K562 (cell line): Measurements from ENCODE around the gene MAGI2. TPM values are rescaled to one million over a fixed set of nuclear protein-coding genes. Genes with fewer than 3 reads are reported as not detected.

ENCODE experiments used
- ATAC-seq: fragments of 200-7000 bp; cut with Tn5 transposase; 3 replicates; pipeline ENCODE4 v1.9.1; 2020; ENCODE audit warnings: moderate library complexity
- BruUV-seq: library from RNA; stranded (reverse); fragments of 400-500 nt; replicated peaks from 2 replicates; lab custom pipeline; 2021; lab: Mats Ljungman, UMichigan
- CTCF ChIA-PET: fragments of 300-600 bp; formaldehyde crosslinking; extraction: SDS; loops from one replicate; lab custom pipeline; 2021; ENCODE audit warnings: low intra/inter-chr PET ratio; lab: Yijun Ruan, JAX
- POLR2A ChIA-PET: fragments of 300-600, 350-650 bp; sonication (Branson Sonifier 250); formaldehyde crosslinking; extraction: SDS; loops from one replicate; lab custom pipeline; 2021; ENCODE audit warnings: antibody characterized with exemption, inconsistent platforms; lab: Yijun Ruan, JAX
- DNase-seq, 4 experiments: peaks; one replicate each; pipeline versions ENCODE4 v3.0.0 to v3.0.0-alpha.2; 2011 to 2018; ENCODE audit warnings: low spot score in 3 of 4, mixed read lengths in 3 of 4; ENCODE audit errors: extremely low read depth in 1 of 4
- FAIRE-seq: peaks from 2 replicates; lab custom pipeline; 2011; peaks lifted over from hg19 to GRCh38; lab: Jason Lieb, UNC
- H2AFZ ChIP-seq: 2 replicates; pipeline ENCODE4 v1.6.0; 2011; ENCODE audit warnings: low read depth, low read length, control low read depth, inconsistent platforms
- H3K27ac ChIP-seq: fragments of 200-600 bp; 3 replicates; pipeline ENCODE4 v1.8.0; 2011; ENCODE audit warnings: low read depth, mild to moderate bottlenecking, control low read depth, inconsistent platforms, low read length, moderate library complexity, mixed read lengths; ENCODE audit errors: extremely low read depth
- H3K27me3 ChIP-seq, 2 experiments: fragments of 300-600 bp in 1 of 2; 2 replicates in 1 of 2; 3 replicates in 1 of 2; pipeline versions ENCODE4 v1.6.0 to v1.8.0; 2011; ENCODE audit warnings: inconsistent platforms in 2 of 2, low read length in 2 of 2, mild to moderate bottlenecking in 1 of 2, mixed read lengths in 1 of 2, moderate library complexity in 1 of 2; ENCODE audit not compliant: control insufficient read depth in 2 of 2, insufficient read depth in 2 of 2
- H3K36me3 ChIP-seq: fragments of 300-600 bp; 3 replicates; pipeline ENCODE4 v1.8.0; 2011; ENCODE audit warnings: mild to moderate bottlenecking, low read length, inconsistent platforms; ENCODE audit not compliant: control insufficient read depth, insufficient read depth
- H3K4me1 ChIP-seq, 2 experiments: fragments of 200-600 bp in 1 of 2; replicated peaks in 1 of 2; 2 replicates in 1 of 2; 3 replicates in 1 of 2; pipeline versions ENCODE4 v1.5.1 to v1.8.0; 2011; ENCODE audit warnings: inconsistent platforms in 2 of 2, low read length in 2 of 2, mild to moderate bottlenecking in 1 of 2, mixed read lengths in 1 of 2, moderate library complexity in 1 of 2; ENCODE audit not compliant: control insufficient read depth in 2 of 2, insufficient read depth in 2 of 2
- H3K4me2 ChIP-seq: 2 replicates; pipeline ENCODE4 v1.6.1; 2011; ENCODE audit warnings: low read length, control low read depth, inconsistent platforms, mixed read lengths; ENCODE audit not compliant: insufficient read depth
- H3K4me3 ChIP-seq: fragments of 200-600 bp; sonication (generic), shearing (Covaris generic); 2 replicates; pipeline ENCODE4 v1.5.1; 2016; ENCODE audit warnings: control low read depth, inconsistent platforms
- H3K79me2 ChIP-seq: fragments of 200-600 bp; 3 replicates; pipeline ENCODE4 v1.8.0; 2011; ENCODE audit warnings: low read length, inconsistent platforms; ENCODE audit not compliant: control insufficient read depth, insufficient read depth
- H3K9ac ChIP-seq, 2 experiments: 2 replicates each; pipeline versions ENCODE4 v1.6.0 to v1.6.1; 2011; ENCODE audit warnings: low read depth in 2 of 2, low read length in 2 of 2, control low read depth in 1 of 2, inconsistent platforms in 1 of 2, mild to moderate bottlenecking in 1 of 2, mixed read lengths in 1 of 2; ENCODE audit not compliant: insufficient read depth in 1 of 2
- H3K9me1 ChIP-seq: one replicate; pipeline ENCODE4 v1.6.0; 2011; ENCODE audit warnings: inconsistent platforms, mild to moderate bottlenecking, low read length, moderate library complexity; ENCODE audit not compliant: control insufficient read depth, insufficient read depth
- H3K9me3 ChIP-seq: replicated peaks from 2 replicates; pipeline ENCODE4 v1.5.1; 2011; ENCODE audit warnings: low read depth, low read length, inconsistent platforms; ENCODE audit not compliant: control insufficient read depth, insufficient read depth
- H4K20me1 ChIP-seq: replicated peaks from 2 replicates; pipeline ENCODE4 v1.6.1; 2011; ENCODE audit warnings: low read length, inconsistent platforms, mixed read lengths; ENCODE audit not compliant: control insufficient read depth, insufficient read depth
- ADNP ChIP-seq: fragments of 200-800 bp; sonication (Bioruptor generic); IDR thresholded peaks from 2 replicates; pipeline ENCODE4 v1.6.1; 2016; ENCODE audit warnings: missing genetic modification characterization, missing compliant biosample characterization
- E2F1 ChIP-seq: sonication (generic); formaldehyde crosslinking; IDR thresholded peaks from 2 replicates; pipeline ENCODE4 v1.8.1; 2023; ENCODE audit warnings: mild to moderate bottlenecking, missing genetic modification reagents, moderate library complexity
- ELK1 ChIP-seq: sonication (generic); formaldehyde crosslinking; IDR thresholded peaks from 2 replicates; pipeline ENCODE4 v1.8.1; 2022; ENCODE audit warnings: missing genetic modification reagents
- FOXK1 ChIP-seq: sonication (generic); formaldehyde crosslinking; IDR thresholded peaks from 2 replicates; pipeline ENCODE4 v1.8.0; 2022; ENCODE audit warnings: missing genetic modification reagents, mild to moderate bottlenecking, borderline replicate concordance
- FOXP1 ChIP-seq: sonication (generic); formaldehyde crosslinking; IDR thresholded peaks from 2 replicates; pipeline ENCODE4 v1.8.0; 2022; ENCODE audit warnings: mild to moderate bottlenecking, missing genetic modification reagents
- MAX ChIP-seq: sonication (generic); formaldehyde crosslinking; IDR thresholded peaks from 2 replicates; pipeline ENCODE4 v1.9.0; 2022; ENCODE audit warnings: mild to moderate bottlenecking, missing genetic modification reagents
- RCOR1 ChIP-seq, 2 experiments: IDR thresholded peaks; 2 replicates each; pipeline ENCODE4 v1.6.1; 2012; ENCODE audit warnings: low read depth in 2 of 2, low read length in 2 of 2, borderline replicate concordance in 1 of 2, improper control_type of control experiment in 1 of 2
- TCF3 ChIP-seq: sonication (generic); formaldehyde crosslinking; IDR thresholded peaks from 2 replicates; pipeline ENCODE4 v1.4.0; 2020; ENCODE audit warnings: mild to moderate bottlenecking, missing genetic modification reagents
- ZBTB12 ChIP-seq: fragments of 250-450 bp; sonication (Bioruptor Pico); IDR thresholded peaks from 2 replicates; pipeline ENCODE4 v1.4.0; 2020
- ZNF77 ChIP-seq: fragments of 250-450 bp; sonication (Bioruptor Pico); IDR thresholded peaks from 2 replicates; pipeline ENCODE4 v1.5.0; 2020
- WGBS: fragments of 100-300 bp; shearing (Covaris generic); methylation state at CpG from one replicate; pipeline ENCODE4 v1.1.6; 2016; ENCODE audit warnings: low coverage, mixed read lengths; ENCODE audit not compliant: insufficient coverage; ENCODE audit errors: missing lambda C conversion rate; 5-methylcytosine and 5-hydroxymethylcytosine counted together
- in situ Hi-C: fragments of 300-500 bp; cut with MboI; formaldehyde crosslinking; loops from 4 replicates; pipeline ENCODE4 v1.15.0; 2018; ENCODE audit warnings: inconsistent platforms, mixed read lengths
- intact Hi-C: fragments of 100-400 bp; cut with micrococcal nuclease; formaldehyde crosslinking; loops from 2 replicates; pipeline ENCODE4 v1.14.2; 2022
- polyA plus RNA-seq, 8 experiments: library from polyadenylated mRNA; depleted of rRNA in 4 of 8; stranded (reverse) in 5 of 8; unstranded in 3 of 8; fragments of >200 nt; fragmentation: Nextera tagmentation in 2 of 8; fragmentation: Illumina TruSeq in 1 of 8; extraction: Ambion mirVana in 2 of 8; extraction: Trizol in 1 of 8; gene quantifications; 2 replicates each; pipeline versions ENCODE4 v1.2.1 to v1.2.3, GENCODE V29; 2011 to 2014; ENCODE audit warnings: inconsistent platforms in 1 of 8, missing spikeins in 1 of 8
- total RNA-seq, 7 experiments: library from RNA; depleted of rRNA in 6 of 7; stranded (reverse); fragments of >200 nt in 6 of 7; fragmentation: Illumina TruSeq in 2 of 7; extraction: Trizol in 2 of 7; gene quantifications; 2 replicates each; pipeline versions ENCODE4 v1.2.1 to v1.2.3, GENCODE V29; 2011 to 2021; ENCODE audit warnings: low replicate concordance in 1 of 7

MAGI2 gene
- total and polyA plus RNA-seq, 9 of the 15 experiments (the other 6 are each of a cell fraction or from before 2014, with no cell fraction given) = 0.27 to 1.4 (median 0.70) TPM

GRCh38 chr7:78315119-78315518 lies 1138.3 kb downstream of the MAGI2 start:
- WGBS = 0% methylated on average over 2 of the region's 2 CpGs
- Histone ChIP-seq H3K9me1 (no peaks in the 10 kb centered on the region), H2AFZ (no peak overlapping the region), H3K4me3 (no peak overlapping the region), H3K27ac (no peak overlapping the region), H3K9ac (no peak overlapping the region), H3K4me1 (no peaks in the 10 kb centered on the region), H3K27me3 (no peaks in the 10 kb centered on the region), H4K20me1 (no peaks in the 10 kb centered on the region), H3K9me3 (no peaks in the 10 kb centered on the region), H3K36me3 (no peaks in the 10 kb centered on the region), H3K79me2 (no peaks in the 10 kb centered on the region), H3K4me2 (no peak overlapping the region)
- DNase-seq (no peak), ATAC-seq (no peak), FAIRE-seq (no peak)
- BruUV-seq = no TSS peak
- ChIA-PET CTCF (no interaction called here), POLR2A (no interaction called here)
- intact Hi-C loops = no loop called here
- in situ Hi-C loops = no loop called here
- TF ChIP-seq ZNF77 (CRISPR knock-in tag) (no peak), MAX (no peak), ZBTB12 (CRISPR knock-in tag) (no peak), FOXK1 (CRISPR knock-in tag) (no peak), TCF3 (CRISPR knock-in tag) (no peak), ADNP (no peak), ELK1 (no peak), FOXP1 (CRISPR knock-in tag) (no peak), E2F1 (CRISPR knock-in tag) (no peak), RCOR1 (IDR thresholded peaks at IDR 0.05; ENCODE audit: borderline replicate concordance in 1 of 2, low read depth in 2 of 2, low read length in 2 of 2) (no peak)
